Measurements from ENCODE around the gene SCO2. TPM values are rescaled to one million over a fixed set of nuclear protein-coding genes. Genes with fewer than 3 reads are reported as not detected.
A peak's percentile ranks its signal among the peaks of the same experiment; 100 is the strongest.

The SCO2 gene
- total RNA-seq, 2 donors from 2014 or later, result 0.94 TPM; not detected in 1

DNA sequence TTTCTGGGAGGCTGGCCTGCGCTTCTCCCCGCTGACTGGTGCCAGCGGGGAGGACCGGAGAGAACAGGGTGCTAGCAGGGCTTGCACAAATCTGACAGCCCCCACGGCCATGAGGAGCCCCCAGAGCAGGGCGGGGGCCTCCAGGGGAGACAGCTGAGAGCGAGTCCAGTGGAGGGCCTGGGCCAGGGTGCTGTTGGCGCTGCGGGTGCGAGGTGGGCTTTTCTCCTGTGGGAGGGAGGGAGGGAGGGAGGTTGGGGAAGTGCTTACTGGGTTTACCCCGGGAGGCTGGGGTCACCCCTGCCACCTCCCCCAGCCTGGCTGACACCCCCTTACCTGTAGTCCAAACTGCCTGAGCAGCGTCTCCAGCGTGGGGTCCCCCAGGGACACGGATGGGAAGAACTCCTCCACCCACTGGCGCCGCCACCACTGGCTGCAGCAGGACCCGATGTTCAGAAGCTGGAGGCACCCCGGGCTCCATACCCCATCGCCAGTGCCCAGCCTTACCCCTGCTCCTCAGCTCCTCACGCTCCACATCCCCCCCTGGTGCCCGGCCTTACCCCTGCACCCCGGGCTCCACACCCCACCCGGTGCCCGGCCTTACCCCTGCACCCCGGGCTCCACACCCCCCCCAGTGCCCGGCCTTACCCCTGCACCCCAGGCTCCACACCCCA, 21.8 kb downstream of the SCO2 start:
- no peak for DNase-seq (ENCODE audit: low spot score)

GRCh38 chr22:50502628-50503474, 22.5 kb downstream of the SCO2 start:
- Histone ChIP-seq H3K9me3 (no peaks in the 10 kb centered on the region), H3K36me3 (peaks cover 32% of the 10 kb centered on the region)
- no peak for TF ChIP-seq CTCF (IDR thresholded peaks at IDR 0.05)

More for the DNA sequence above, 21.8 kb downstream of the SCO2 start:
- no peak overlapping the region for H3K4me3 ChIP-seq
- no peak for TF ChIP-seq CTCF (IDR thresholded peaks at IDR 0.05)
- no peaks in the 10 kb centered on the region for H3K27me3 ChIP-seq
- no peaks in the 10 kb centered on the region for H3K9me3 ChIP-seq
- H3K4me1 ChIP-seq, result peaks cover 0 to 24% of the 10 kb centered on the region in 2 donors
- H3K36me3 ChIP-seq, result peaks cover 32% of the 10 kb centered on the region
- H3K27ac ChIP-seq, result no peak overlapping the region

GRCh38 chr22:50502096-50502495, 23.3 kb downstream of the SCO2 start:
- H3K27me3 ChIP-seq, result no peaks in the 10 kb centered on the region
- H3K4me1 ChIP-seq, result peaks cover 0 to 24% of the 10 kb centered on the region in 2 donors
- peaks cover 32% of the 10 kb centered on the region for H3K36me3 ChIP-seq
- no peaks in the 10 kb centered on the region for H3K9me3 ChIP-seq
- no peak for DNase-seq (ENCODE audit: low spot score)
- no peak for TF ChIP-seq CTCF (IDR thresholded peaks at IDR 0.05)
- H3K4me3 ChIP-seq, result no peak overlapping the region
- no peak overlapping the region for H3K27ac ChIP-seq

More at GRCh38 chr22:50502628-50503474, 22.5 kb downstream of the SCO2 start:
- Histone ChIP-seq H3K4me1 (peaks cover 0 to 24% of the 10 kb centered on the region in 2 donors), H3K27ac (no peak overlapping the region), H3K27me3 (no peaks in the 10 kb centered on the region), H3K4me3 (no peak overlapping the region)
- DNase-seq (ENCODE audit: low spot score), result no peak

DNA sequence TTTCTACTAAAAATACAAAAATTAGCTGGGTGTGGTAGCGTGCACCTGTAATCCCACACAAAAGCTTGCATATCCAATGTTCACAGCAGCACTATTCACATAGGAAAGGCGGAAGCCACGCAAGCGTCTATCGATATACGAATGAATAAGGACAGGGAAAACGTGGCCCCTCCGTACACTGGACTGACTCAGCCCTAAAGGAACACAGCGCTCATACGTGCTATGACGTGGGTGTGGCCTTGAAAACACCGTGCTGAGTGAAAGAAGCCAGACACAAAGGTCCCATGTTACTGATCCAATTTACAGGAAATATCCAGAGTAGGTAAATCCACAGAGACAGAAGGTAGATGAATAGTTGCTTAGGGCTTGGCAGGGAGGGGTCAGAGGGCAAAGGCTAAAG, 24.9 kb downstream of the SCO2 start:
- Histone ChIP-seq H3K27me3 (no peaks in the 10 kb centered on the region), H3K9me3 (no peaks in the 10 kb centered on the region), H3K4me1 (peaks cover 0 to 8% of the 10 kb centered on the region in 2 donors), H3K27ac (no peak overlapping the region), H3K4me3 (no peak overlapping the region), H3K36me3 (peaks cover 26% of the 10 kb centered on the region)
- TF ChIP-seq CTCF (IDR thresholded peaks at IDR 0.05), result no peak
- no peak for DNase-seq (ENCODE audit: low spot score)

- Histone ChIP-seq H3K4me3 (no peak overlapping the region), H3K27ac (no peak overlapping the region), H3K9me3 (no peaks in the 10 kb centered on the region), H3K36me3 (peaks cover 12% of the 10 kb centered on the region), H3K4me1 (peaks cover 0 to 5% of the 10 kb centered on the region in 2 donors), H3K27me3 (no peaks in the 10 kb centered on the region)
- TF ChIP-seq CTCF (IDR thresholded peaks at IDR 0.05), result peak; percentile 31 to 65
- peak; percentile 72 for DNase-seq (ENCODE audit: low spot score)
Observed at GRCh38 chr22:50498322-50498890, 27.0 kb downstream of the SCO2 start.
